B cell (primary cell): Measurements from ENCODE around the gene ATP13A1. TPM values are rescaled to one million over a fixed set of nuclear protein-coding genes. Genes with fewer than 3 reads are reported as not detected.
A peak's percentile ranks its signal among the peaks of the same experiment; 100 is the strongest.

Experiments
- ATAC-seq: fragments of 200-7000 bp; cut with Tn5 transposase; one replicate; pipeline ENCODE4 v1.10.0; 2021; ENCODE audit warnings: low read depth, mild to moderate bottlenecking, moderate number of reproducible peaks, moderate library complexity
- CTCF ChIA-PET: fragments of 350-600 bp; sonication (Branson Sonifier 250); formaldehyde crosslinking; loops from one replicate; lab custom pipeline; 2021; ENCODE audit warnings: antibody characterized with exemption, inconsistent platforms; lab: Charles Lee
- POLR2A ChIA-PET: fragments of 350-600 bp; sonication (Branson Sonifier 250); formaldehyde crosslinking; loops from one replicate; lab custom pipeline; 2021; ENCODE audit warnings: antibody characterized with exemption; lab: Charles Lee
- DNase-seq: peaks from one replicate; pipeline ENCODE4 v3.0.0; 2013
- H2AFZ ChIP-seq: 2 replicates; pipeline ENCODE4 v1.6.1; 2012; ENCODE audit warnings: mild to moderate bottlenecking, low read depth, low read length; ENCODE audit not compliant: insufficient read depth, poor library complexity, severe bottlenecking
- H3K27ac ChIP-seq, 2 donors: 1 replicate in 1 of 2; 2 replicates in 1 of 2; pipeline ENCODE4 v1.5.1; 2012 to 2013; ENCODE audit warnings: low read length in 2 of 2, mild to moderate bottlenecking in 2 of 2, moderate library complexity in 1 of 2
- H3K27me3 ChIP-seq, 4 experiments: fragments of 200-600 bp in 1 of 4; sonication (generic) in 1 of 4; replicated peaks in 1 of 4; 1 replicate in 2 of 4; 2 replicates in 2 of 4; pipeline versions ENCODE4 v1.6.1 to v1.7.0; 2013 to 2016; ENCODE audit warnings: low read length in 3 of 4, mild to moderate bottlenecking in 2 of 4, mixed read lengths in 1 of 4, moderate library complexity in 1 of 4; ENCODE audit not compliant: insufficient read depth in 4 of 4, control insufficient read depth in 3 of 4; ENCODE audit errors: control extremely low read depth in 1 of 4
- H3K36me3 ChIP-seq, 2 experiments: replicated peaks in 1 of 2; 1 replicate in 1 of 2; 2 replicates in 1 of 2; pipeline versions ENCODE4 v1.6.1 to v1.7.1; 2013; ENCODE audit warnings: low read length in 1 of 2; ENCODE audit not compliant: insufficient read depth in 2 of 2, control insufficient read depth in 1 of 2; ENCODE audit errors: control extremely low read depth in 1 of 2, extremely low read depth in 1 of 2
- H3K4me1 ChIP-seq, 2 donors: fragments of 200-600 bp in 1 of 2; sonication (generic) in 1 of 2; 1 replicate in 1 of 2; 2 replicates in 1 of 2; pipeline versions ENCODE4 v1.5.1 to v1.6.1; 2013 to 2017; ENCODE audit warnings: low read length in 2 of 2; ENCODE audit not compliant: control insufficient read depth in 2 of 2, insufficient read depth in 2 of 2
- H3K4me2 ChIP-seq: replicated peaks from 2 replicates; pipeline ENCODE3; 2012; ENCODE audit warnings: mild to moderate bottlenecking, low read depth, low read length; ENCODE audit not compliant: poor library complexity, severe bottlenecking
- H3K4me3 ChIP-seq, 5 experiments: fragments of 200-600 bp in 1 of 5; sonication (generic) in 1 of 5; 1 replicate in 3 of 5; 2 replicates in 2 of 5; pipeline versions ENCODE4 v1.5.1 to v1.7.0; 2011 to 2016; ENCODE audit warnings: low read length in 4 of 5, mild to moderate bottlenecking in 4 of 5, low read depth in 2 of 5, control low read depth in 1 of 5, moderate library complexity in 1 of 5; ENCODE audit not compliant: insufficient read depth in 1 of 5; ENCODE audit errors: control extremely low read depth in 1 of 5, extremely low read depth in 1 of 5
- H3K79me2 ChIP-seq: fragments of 200-600 bp; sonication (generic); one replicate; pipeline ENCODE4 v1.6.0; 2016; ENCODE audit warnings: low read length; ENCODE audit not compliant: control insufficient read depth, insufficient read depth
- H3K9ac ChIP-seq: fragments of 200-600 bp; sonication (generic); 2 replicates; pipeline ENCODE4 v1.6.1; 2017; ENCODE audit warnings: mild to moderate bottlenecking, low read length, moderate library complexity
- H3K9me3 ChIP-seq, 3 donors: one replicate each; pipeline versions ENCODE4 v1.6.1 to v1.7.1; 2013; ENCODE audit warnings: low read length in 2 of 3; ENCODE audit not compliant: control insufficient read depth in 2 of 3, insufficient read depth in 1 of 3; ENCODE audit errors: control extremely low read depth in 1 of 3
- H4K20me1 ChIP-seq: 2 replicates; pipeline ENCODE4 v1.6.0; 2012; ENCODE audit warnings: mild to moderate bottlenecking, low read length; ENCODE audit not compliant: insufficient read depth, control insufficient read depth, poor library complexity, severe bottlenecking
- H3K27ac Mint-ChIP-seq: one replicate; pipeline ENCODE4 v1.8.0; 2021; ENCODE audit warnings: mixed read lengths
- H3K27me3 Mint-ChIP-seq: one replicate; pipeline ENCODE4 v1.8.0; 2021; ENCODE audit warnings: mixed read lengths
- H3K4me1 Mint-ChIP-seq: one replicate; pipeline ENCODE4 v1.8.0; 2021; ENCODE audit warnings: mixed read lengths
- H3K4me3 Mint-ChIP-seq: one replicate; pipeline ENCODE4 v1.8.0; 2021; ENCODE audit warnings: mixed read lengths
- H3K9me3 Mint-ChIP-seq: one replicate; pipeline ENCODE4 v1.8.0; 2022; ENCODE audit warnings: mixed read lengths; ENCODE audit not compliant: insufficient read depth
- EZH2 ChIP-seq: IDR thresholded peaks from 2 replicates; pipeline ENCODE4 v1.6.1; 2012; ENCODE audit warnings: borderline replicate concordance, low read depth, mild to moderate bottlenecking, moderate library complexity, low read length; ENCODE audit not compliant: insufficient read depth, poor library complexity, severe bottlenecking
- WGBS: methylation state at CpG from one replicate; pipeline ENCODE4 v1.1.5; 2013; ENCODE audit warnings: missing lambda C conversion rate; ENCODE audit not compliant: insufficient coverage; 5-methylcytosine and 5-hydroxymethylcytosine counted together
- intact Hi-C: fragments of 100-400 bp; cut with micrococcal nuclease; formaldehyde crosslinking; loops from one replicate; pipeline ENCODE4 v1.10.0; 2022
- polyA plus RNA-seq: library from polyadenylated mRNA; depleted of rRNA; stranded (reverse); fragments of >200 nt; gene quantifications from 2 replicates; pipeline ENCODE4 v1.2.3, GENCODE V29; 2012
- total RNA-seq, 2 donors: library from RNA; stranded (reverse); fragments of 120-200 nt in 1 of 2; gene quantifications; 1 replicate in 1 of 2; 2 replicates in 1 of 2; pipeline versions ENCODE4 v1.2.3 to v1.2.4, GENCODE V29; 2013 to 2022
- TF ChIP-seq, protein P1 (sequence below): fragments of 200-600 bp; IDR thresholded peaks from one replicate; pipeline ENCODE4 v1.8.0; 2022; ENCODE audit warnings: antibody characterized with exemption, mild to moderate bottlenecking

The ATP13A1 gene
- total and polyA plus RNA-seq, 2 donors (not counting 1 experiment from before 2014, with no cell fraction given): 156 to 277 TPM

DNA sequence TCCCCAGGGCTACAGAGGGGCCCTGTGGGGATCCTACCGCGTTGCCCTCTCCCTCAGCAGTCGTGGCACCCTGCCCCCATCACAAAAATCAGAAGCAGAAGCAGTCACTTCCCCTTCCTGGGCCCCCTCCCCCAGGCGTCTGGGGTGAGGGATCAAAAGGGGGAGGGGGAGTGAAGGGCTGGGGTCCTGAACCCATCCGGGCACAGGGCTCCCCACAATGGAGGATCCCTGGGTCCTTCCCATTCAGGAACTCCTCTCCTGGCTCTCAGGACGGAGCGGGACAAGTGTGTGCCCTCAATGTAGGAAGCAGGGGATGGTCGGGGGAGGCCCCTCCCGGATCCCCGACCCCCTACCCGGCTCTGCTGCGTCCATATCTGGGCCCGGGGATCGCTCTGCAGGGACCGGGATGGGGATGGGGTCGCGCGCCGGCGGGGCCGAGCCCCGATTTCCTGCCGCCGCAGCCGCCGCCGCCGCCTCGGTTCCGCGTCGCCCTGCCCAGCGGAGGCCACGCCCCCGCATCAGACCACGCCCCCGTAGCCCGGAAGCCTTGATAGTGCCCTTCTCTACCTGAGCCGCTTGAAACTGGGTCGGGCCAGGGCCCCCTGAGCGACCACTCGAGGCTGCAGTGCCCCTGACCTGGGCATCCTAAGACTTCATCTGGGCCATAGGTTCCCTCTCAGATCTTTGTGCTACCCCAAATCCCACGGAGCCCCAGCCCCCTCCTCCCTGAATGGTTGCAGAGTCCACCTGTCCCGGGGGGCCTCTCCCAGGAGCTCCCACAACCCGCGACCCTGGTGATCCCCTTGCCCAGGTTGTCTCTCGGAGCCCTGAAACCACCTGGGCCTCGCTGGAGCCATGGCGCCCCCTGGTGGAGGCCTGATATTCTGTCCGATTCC lies 20.1 kb downstream of the ATP13A1 start, which contains the start of gene GMIP:
TSS of gene GMIP (minus strand) at position 500 of the 896 bp plus-strand sequence. CDS start at position 372, 128 bp downstream.
- peaks cover 18% of the 10 kb centered on the region for H3K4me1 Mint-ChIP-seq
- H3K27me3 ChIP-seq: no peaks in the 10 kb centered on the region
- H2AFZ ChIP-seq: peak within 1 kb of the TSS; percentile 76
- CTCF ChIA-PET: interaction anchor here (0.6 to 2.6 kb wide), 18 partner anchors 11 to 317 kb away, joined by 3 to 49 read pairs (median 4); partner anchors contain the start of genes ATP13A1 and YJEFN3
- peak within 1 kb of the TSS; percentile 95 to 98 for H3K27ac ChIP-seq
- no peaks in the 10 kb centered on the region for H3K27me3 Mint-ChIP-seq
- whole genome bisulfite sequencing: under 1% methylated on average over 45 of the region's 50 CpGs
- peaks cover 12% of the 10 kb centered on the region for H4K20me1 ChIP-seq
- TF ChIP-seq EZH2: no peak
- TF ChIP-seq, protein P1, sequence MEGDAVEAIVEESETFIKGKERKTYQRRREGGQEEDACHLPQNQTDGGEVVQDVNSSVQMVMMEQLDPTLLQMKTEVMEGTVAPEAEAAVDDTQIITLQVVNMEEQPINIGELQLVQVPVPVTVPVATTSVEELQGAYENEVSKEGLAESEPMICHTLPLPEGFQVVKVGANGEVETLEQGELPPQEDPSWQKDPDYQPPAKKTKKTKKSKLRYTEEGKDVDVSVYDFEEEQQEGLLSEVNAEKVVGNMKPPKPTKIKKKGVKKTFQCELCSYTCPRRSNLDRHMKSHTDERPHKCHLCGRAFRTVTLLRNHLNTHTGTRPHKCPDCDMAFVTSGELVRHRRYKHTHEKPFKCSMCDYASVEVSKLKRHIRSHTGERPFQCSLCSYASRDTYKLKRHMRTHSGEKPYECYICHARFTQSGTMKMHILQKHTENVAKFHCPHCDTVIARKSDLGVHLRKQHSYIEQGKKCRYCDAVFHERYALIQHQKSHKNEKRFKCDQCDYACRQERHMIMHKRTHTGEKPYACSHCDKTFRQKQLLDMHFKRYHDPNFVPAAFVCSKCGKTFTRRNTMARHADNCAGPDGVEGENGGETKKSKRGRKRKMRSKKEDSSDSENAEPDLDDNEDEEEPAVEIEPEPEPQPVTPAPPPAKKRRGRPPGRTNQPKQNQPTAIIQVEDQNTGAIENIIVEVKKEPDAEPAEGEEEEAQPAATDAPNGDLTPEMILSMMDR: peak; percentile 81
- intact Hi-C loops: loop anchor here (1.0 kb wide), 5 partner anchors 15 to 111 kb away; partner anchors contain the start of genes ATP13A1, LPAR2 and PBX4
- DNase-seq (peak; percentile 93), ATAC-seq (peak; percentile 90)
- peak within 1 kb of the TSS; percentile 98 for H3K27ac Mint-ChIP-seq
- POLR2A ChIA-PET: interaction anchor here (0.6 to 3.7 kb wide), 6 partner anchors 16 to 186 kb away, joined by 3 to 22 read pairs (median 8); partner anchors contain the start of gene ATP13A1
- no peaks in the 10 kb centered on the region for H3K9me3 ChIP-seq
- peak within 1 kb of the TSS; percentile 92 to 100 (median 95) for H3K4me3 ChIP-seq
- H3K4me3 Mint-ChIP-seq: peak within 1 kb of the TSS; percentile 99
- H3K79me2 ChIP-seq: peaks cover 45% of the 10 kb centered on the region
- peaks cover 0 to 68% of the 10 kb centered on the region in 2 experiments for H3K36me3 ChIP-seq
- peak within 1 kb of the TSS; percentile 98 for H3K4me2 ChIP-seq
- peaks cover 17 to 21% of the 10 kb centered on the region in 2 donors for H3K4me1 ChIP-seq
- H3K9ac ChIP-seq: peak within 1 kb of the TSS; percentile 96
- no peaks in the 10 kb centered on the region for H3K9me3 Mint-ChIP-seq
